Measurements from ENCODE around the gene HSBP1L1.

GRCh38 chr18:79940126-79940813 lies 24.2 kb upstream of the HSBP1L1 start:
- no peak for TF ChIP-seq POLR2A (IDR thresholded peaks at IDR 0.05; ENCODE audit: extremely low read depth, insufficient read length)
- no peak for TF ChIP-seq CTCF (IDR thresholded peaks at IDR 0.05; ENCODE audit: low read depth, low read length)
- TF ChIP-seq MAX (IDR thresholded peaks at IDR 0.05; ENCODE audit: low read depth, low read length), result no peak

Data from NB4 (cell line).